Left cardiac atrium (tissue), 4 donors: ENCODE results near the gene CCDC33. TPM values are rescaled to one million over a fixed set of nuclear protein-coding genes. Genes with fewer than 3 reads are reported as not detected.
A peak's percentile ranks its signal among the peaks of the same experiment; 100 is the strongest.

Source experiments
- ATAC-seq, 2 donors: fragments of 200-7000 bp; cut with Tn5 transposase; one replicate each; pipeline ENCODE4 v1.9.1; 2020; ENCODE audit warnings: mild to moderate bottlenecking in 2 of 2, moderate library complexity in 2 of 2
- DNase-seq: peaks from one replicate; pipeline ENCODE4 v3.0.0-alpha.2; 2020
- intact Hi-C, 2 donors: fragments of 100-400 bp; cut with DNase I; formaldehyde crosslinking; loops; one replicate each; pipeline versions ENCODE4 v1.14.1 to v1.15.1; 2022 to 2023
- total RNA-seq, 2 donors: library from RNA; stranded (reverse); fragmentation: NEBNext Ultra II Directional; extraction: Animal tissue kit (Norgen Biotek cat#: 25700); gene quantifications; one replicate each; pipeline ENCODE4 v1.2.1, GENCODE V29; 2021
- donor health status: DM: no; HTN: yes; CAD: no.
- donor health status: DM: no; HTN: yes; CAD: no; lungs with severe emphysema.
- donor health status: DM: yes; HTN: yes; CAD: no.
- donor health status: Dilated cardiomyopathy.

CCDC33 gene
- total RNA-seq, 2 donors from 2014 or later: not detected

DNA sequence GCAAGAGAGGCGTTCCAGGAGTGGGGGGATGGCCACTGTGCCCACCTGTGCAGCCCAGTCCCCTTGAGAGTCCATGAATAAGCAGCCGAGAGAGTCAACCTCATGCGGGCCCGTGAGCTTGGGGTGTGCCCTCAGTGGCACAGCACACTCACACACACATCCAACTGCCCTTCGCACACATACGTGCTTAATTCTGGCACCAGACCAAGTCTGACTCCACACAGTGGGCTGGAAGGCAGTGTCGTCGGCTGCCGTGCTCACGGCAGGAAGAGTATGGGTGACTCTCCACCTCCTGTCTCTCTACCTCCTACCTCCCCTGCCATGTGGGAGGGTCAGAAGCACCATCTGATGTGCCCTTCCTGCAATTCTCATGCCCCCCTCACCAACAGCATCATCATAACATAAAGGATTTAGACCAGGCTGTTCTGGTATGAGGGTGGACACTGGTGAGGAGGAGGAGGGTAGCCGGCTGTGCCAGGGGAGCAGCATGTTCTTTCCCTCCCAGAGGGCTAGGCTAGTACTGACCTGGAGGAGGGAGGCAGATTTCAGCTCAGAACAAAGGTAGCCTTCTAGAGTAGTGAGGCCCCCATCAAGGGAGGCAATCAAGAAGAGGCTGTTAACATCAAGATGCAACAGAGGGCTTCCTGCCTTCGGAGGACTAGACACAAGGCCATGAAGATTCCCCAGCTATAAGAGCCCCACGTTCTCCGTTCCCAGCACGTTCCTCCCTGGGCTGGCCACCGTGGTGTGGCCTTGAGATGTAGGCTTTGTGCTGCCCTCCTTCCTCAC lies 28.3 kb upstream of the CCDC33 start:
- DNase-seq: no peak
- no peak for ATAC-seq
- intact Hi-C loops: no loop called here

- intact Hi-C loops: no loop called here
- DNase-seq (no peak), ATAC-seq (no peak)
These were observed 27.6 kb upstream of the CCDC33 start for GRCh38 chr15:74208496-74208895.

DNA sequence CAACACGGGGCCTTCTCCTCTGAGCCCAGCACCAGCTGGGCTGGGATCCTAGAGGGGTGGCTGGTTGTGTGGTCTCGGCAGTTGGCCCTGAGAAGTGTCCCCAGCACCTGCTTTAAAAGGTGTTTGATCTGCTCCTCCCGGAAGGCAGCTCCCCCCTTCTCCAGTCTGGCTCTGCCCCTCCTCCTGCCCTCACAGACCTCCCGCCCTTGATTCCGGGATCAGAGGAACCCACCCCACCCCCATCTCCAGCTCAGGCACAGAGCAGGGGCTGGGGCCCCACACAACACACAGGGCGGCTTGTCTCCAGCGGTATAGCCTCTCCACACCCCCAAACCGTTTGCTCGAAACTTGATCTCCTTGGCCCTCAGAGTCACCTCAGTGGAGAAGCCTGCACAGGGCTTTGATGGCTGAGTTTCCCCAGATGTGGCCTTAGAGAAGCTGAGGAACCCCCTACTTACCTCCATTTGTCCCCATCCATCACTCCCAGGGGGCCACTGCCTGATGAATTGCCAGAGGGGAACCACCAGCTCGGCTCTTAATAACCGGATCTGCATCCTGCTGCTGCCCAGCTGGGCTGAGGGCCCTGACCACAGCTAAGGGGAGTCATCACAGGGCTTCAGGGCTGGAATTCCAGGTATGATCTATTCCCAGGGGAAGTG lies 27.1 kb upstream of the CCDC33 start:
- DNase-seq: no peak
- intact Hi-C loops: no loop called here
- ATAC-seq: no peak

GRCh38 chr15:74209560-74209958 lies 26.6 kb upstream of the CCDC33 start:
- ATAC-seq (peak in 1 of 2 donors; percentile 25), DNase-seq (no peak)
- intact Hi-C loops: no loop called here

GRCh38 chr15:74209997-74210671 lies 26.0 kb upstream of the CCDC33 start:
- ATAC-seq (peak in 1 of 2 donors; percentile 75), DNase-seq (no peak)
- intact Hi-C loops: no loop called here

DNA sequence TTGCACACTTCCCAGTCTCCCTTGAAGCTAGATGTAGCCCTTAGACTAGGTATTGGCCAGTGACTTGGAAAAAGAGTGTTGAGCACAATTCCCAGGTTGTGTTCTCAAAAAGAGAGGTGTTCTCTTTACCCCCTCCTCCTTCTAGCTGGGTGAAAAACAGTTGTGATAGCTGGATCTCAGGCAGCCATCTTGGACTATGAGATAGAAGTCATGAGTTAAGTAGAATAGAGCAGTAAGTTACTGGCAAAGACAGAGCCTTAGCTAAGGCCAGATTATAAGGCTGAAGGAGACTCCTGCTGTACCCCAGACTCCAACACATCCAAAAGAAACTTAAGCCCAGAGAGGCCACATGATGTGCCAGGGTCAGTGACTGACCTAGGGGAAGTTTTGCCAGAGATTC lies 25.4 kb upstream of the CCDC33 start:
- intact Hi-C loops: no loop called here
- ATAC-seq (no peak), DNase-seq (no peak)

DNA sequence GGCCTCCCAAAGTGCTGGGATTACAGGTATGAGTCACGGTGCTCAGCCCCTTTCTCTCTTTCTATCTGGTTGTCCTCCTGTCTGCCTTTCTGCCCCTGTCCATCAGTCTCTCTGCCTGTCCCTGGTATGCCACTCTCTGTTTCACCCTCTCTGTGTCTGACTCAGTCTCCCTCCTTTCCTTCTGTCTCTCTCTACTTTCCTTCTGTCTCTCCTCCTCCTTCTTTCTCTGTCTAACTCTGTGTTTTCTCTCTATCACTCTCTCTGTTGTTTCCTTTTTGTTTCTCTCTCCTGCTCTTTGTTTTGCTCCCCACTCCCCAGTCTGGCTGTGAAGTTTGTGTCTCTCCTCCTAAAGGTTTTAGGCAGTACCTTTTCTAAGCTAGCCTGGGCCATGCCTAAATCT lies 24.5 kb upstream of the CCDC33 start:
- no peak for DNase-seq
- intact Hi-C loops: no loop called here
- ATAC-seq: no peak

DNA sequence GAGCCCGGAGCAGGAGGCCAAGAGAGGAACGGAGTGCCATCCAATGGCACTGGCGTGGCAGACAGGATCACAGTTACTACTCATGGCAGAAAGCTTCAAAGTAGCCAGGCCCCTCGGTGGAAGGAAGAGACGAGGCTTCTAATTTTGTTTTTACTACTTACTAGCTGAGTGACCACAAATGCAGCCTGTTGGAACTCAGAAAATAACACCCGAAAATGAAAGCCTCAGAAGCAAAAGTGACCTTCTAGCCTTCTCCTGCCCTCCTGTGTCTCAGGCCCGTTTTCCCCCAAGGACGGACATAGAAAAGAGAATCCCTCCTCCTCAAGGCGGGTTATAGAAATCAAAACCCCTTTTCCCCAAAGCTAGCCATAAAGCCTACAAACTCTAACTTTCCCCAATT lies 23.6 kb upstream of the CCDC33 start:
- DNase-seq (no peak), ATAC-seq (no peak)
- intact Hi-C loops: no loop called here

DNA sequence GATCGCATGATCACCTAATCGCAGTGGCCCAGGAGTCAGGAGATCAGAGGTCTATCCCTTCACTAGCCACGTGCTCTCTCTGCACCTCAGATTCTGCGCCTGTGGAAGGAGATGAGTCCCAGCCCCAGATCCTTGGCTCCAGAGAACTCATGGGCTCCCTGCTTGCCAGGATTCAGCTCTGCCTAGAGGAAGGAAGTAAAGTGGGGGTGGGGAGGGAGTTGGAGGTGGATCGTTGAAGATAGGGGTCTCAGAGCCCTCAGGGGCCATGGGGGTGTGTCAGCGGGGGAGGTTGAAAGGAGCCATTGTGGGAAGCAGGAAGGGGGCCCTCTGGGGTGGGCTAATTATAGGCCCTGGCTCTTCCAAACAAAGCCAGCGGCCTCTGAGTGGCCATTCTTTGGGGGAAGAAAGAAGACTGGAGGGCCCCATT lies 22.3 kb upstream of the CCDC33 start:
- no peak for ATAC-seq
- intact Hi-C loops: no loop called here
- no peak for DNase-seq

- intact Hi-C loops: no loop called here
- no peak for ATAC-seq
- DNase-seq: no peak
These were observed 21.7 kb upstream of the CCDC33 start for GRCh38 chr15:74214324-74215021.

- no peak for DNase-seq
- intact Hi-C loops: no loop called here
- no peak for ATAC-seq
These were observed 20.2 kb upstream of the CCDC33 start for GRCh38 chr15:74215958-74216357.

DNA sequence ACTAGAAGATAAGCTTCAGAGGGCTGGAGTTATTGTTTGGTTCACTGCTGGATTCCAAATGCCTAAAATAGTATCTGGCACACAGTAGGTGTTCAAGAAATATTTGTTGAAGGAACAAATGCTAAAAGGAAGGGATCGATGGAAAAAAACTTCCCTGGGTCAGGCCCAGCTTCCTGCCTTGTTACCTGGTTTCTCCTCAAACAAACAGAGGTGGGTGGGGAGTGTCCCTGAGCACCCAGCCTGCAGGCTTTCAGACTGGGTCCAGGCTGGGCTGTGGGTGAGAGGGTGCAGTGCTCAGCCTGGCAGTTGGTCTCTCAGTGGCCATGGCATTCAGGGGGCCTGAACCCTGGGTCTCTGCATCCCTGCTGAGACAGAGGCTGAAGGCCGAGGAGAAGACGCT lies 19.2 kb upstream of the CCDC33 start:
- no peak for ATAC-seq
- DNase-seq: no peak
- intact Hi-C loops: no loop called here

GRCh38 chr15:74217907-74218885 lies 17.9 kb upstream of the CCDC33 start:
- no peak for DNase-seq
- intact Hi-C loops: no loop called here
- ATAC-seq: no peak

DNA sequence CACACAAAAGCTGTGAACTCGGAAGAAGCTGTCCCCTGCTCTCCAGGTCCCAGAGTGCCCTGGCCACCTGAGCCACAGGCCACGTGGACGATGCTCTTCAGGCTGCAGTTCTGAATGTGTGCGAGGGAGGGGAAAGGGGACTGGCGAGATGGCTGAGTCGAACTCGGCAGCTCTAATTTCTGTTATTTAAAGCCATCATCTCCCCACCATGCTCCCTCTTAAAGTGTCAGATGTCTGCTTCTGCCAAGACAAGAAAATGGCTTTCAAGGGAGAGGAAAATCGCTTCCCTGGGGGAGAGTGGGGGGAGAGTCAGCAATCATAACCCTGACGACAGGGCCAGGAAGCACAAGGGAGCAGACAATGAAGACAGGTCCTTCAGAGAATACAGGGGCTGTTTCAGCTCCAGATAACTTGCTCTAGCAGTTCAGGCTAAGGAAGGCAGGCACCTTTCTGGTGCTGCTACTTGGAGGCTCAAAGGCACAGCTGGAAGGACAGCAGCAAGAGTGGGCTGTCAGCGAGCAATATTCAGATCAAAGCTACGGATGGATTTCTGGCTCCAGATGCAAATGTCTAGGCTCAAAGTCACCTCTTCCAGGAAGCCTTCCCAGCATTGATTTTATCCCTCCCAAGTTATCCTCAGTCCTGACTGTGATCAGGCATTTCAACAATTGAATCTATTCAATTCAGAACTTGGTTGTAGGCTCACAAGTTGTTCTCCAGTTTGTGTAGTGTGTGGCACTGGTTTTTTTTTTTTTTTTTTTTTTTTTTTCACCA lies 15.5 kb upstream of the CCDC33 start:
- intact Hi-C loops: no loop called here
- DNase-seq (no peak), ATAC-seq (no peak)

- DNase-seq (no peak), ATAC-seq (no peak)
- intact Hi-C loops: no loop called here
These were observed 14.5 kb upstream of the CCDC33 start for GRCh38 chr15:74221399-74222239.

DNA sequence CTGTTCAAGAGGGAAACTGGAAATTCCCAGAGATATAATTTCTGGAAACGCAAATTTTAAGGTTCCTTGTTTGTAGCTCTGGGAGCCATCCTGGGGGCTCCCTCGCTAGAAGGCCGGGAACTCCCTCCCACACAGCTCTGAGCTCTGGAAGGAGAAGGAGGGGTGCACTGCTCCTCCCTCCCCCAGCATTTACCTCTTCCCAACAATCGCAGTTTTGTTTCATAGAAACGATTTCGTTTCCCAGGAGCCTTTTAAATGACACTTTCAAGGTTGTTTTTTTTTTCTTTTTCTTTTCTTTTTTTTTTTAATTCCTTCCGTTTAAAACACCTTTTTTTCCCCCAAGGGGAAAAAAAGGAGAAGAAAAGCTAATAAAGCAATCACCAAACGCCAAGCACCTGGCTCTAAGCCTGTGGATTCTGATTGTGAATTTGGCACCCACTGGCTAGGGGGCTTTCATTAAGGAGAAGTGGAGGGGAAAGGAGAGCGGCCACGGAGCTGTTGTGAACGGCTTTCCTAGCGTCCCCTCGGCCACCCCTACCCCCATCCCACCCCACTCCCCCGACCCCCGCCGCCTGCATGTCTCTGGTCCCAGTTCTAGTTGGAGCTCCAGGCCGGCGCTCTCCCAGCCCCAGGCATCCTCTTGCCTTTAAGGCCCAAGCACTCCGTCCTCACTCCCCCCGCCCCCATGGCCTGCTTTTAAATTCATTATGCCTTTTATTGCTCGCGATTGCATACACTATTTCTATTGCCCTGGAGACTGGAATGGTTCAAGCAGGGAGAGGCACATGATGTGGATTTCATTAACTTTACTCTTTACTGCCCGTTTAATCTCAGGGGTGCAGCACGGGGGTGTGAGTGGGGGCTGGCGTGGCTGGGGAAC lies 13.6 kb upstream of the CCDC33 start:
- intact Hi-C loops: no loop called here
- ATAC-seq: no peak
- DNase-seq: no peak
